Tibial artery (tissue), 4 donors: ENCODE data around the gene FSTL4.
A peak's percentile ranks its signal among the peaks of the same experiment; 100 is the strongest.

Experiments
- DNase-seq, 2 donors: peaks; one replicate each; pipeline ENCODE4 v3.0.0-alpha.2; 2019
- H3K27ac ChIP-seq, 2 donors: fragments of 200-600 bp; sonication (generic) in 1 of 2; 1 replicate in 1 of 2; 2 replicates in 1 of 2; pipeline ENCODE4 v1.5.1; 2018 to 2019; ENCODE audit warnings: mild to moderate bottlenecking in 1 of 2
- H3K27me3 ChIP-seq, 2 donors: fragments of 200-600 bp; sonication (generic) in 1 of 2; one replicate each; pipeline versions ENCODE4 v1.5.1 to v1.6.0; 2016 to 2019
- H3K36me3 ChIP-seq, 3 donors: fragments of 200-600 bp; sonication (generic) in 2 of 3; one replicate each; pipeline ENCODE4 v1.5.1; 2016 to 2019; ENCODE audit warnings: mild to moderate bottlenecking in 2 of 3
- H3K4me1 ChIP-seq, 4 donors: fragments of 200-600 bp; sonication (generic) in 2 of 4; 1 replicate in 3 of 4; 2 replicates in 1 of 4; pipeline ENCODE4 v1.5.1; 2016 to 2019
- H3K4me3 ChIP-seq, 2 donors: fragments of 200-600 bp; sonication (generic) in 1 of 2; 1 replicate in 1 of 2; 2 replicates in 1 of 2; pipeline ENCODE4 v1.5.1; 2018 to 2019; ENCODE audit warnings: mild to moderate bottlenecking in 2 of 2
- H3K9me3 ChIP-seq, 3 donors: fragments of 200-600 bp; sonication (generic) in 1 of 3; one replicate each; pipeline ENCODE4 v1.5.1; 2016 to 2019
- CTCF ChIP-seq, 2 experiments: fragments of 200-600 bp in 1 of 2; fragments of 450-650 bp in 1 of 2; IDR thresholded peaks; one replicate each; pipeline ENCODE4 v1.5.1; 2017 to 2019; ENCODE audit warnings: antibody characterized with exemption in 2 of 2, mild to moderate bottlenecking in 1 of 2, moderate library complexity in 1 of 2
- intact Hi-C: fragments of 100-400 bp; cut with DNase I; formaldehyde crosslinking; loops from one replicate; pipeline ENCODE4 v1.15.0; 2023; ENCODE audit warnings: low total_unique reads

Gene FSTL4

GRCh38 chr5:133460172-133460758, 152.1 kb downstream of the FSTL4 start:
- Histone ChIP-seq H3K36me3 (no peaks in the 10 kb centered on the region), H3K4me1 (peaks cover 0 to 3% (median 0%) of the 10 kb centered on the region in 4 donors), H3K27ac (no peak overlapping the region), H3K4me3 (no peak overlapping the region), H3K9me3 (no peaks in the 10 kb centered on the region), H3K27me3 (peaks cover 0 to under 1% of the 10 kb centered on the region in 2 donors)
- peak; percentile 30 to 48 for TF ChIP-seq CTCF (IDR thresholded peaks at IDR 0.05)
- DNase-seq: no peak
- intact Hi-C loops: no loop called here

GRCh38 chr5:133459474-133460160, 152.7 kb downstream of the FSTL4 start:
- intact Hi-C loops: no loop called here
- DNase-seq: no peak
- Histone ChIP-seq H3K27me3 (no peaks in the 10 kb centered on the region), H3K27ac (no peak overlapping the region), H3K9me3 (no peaks in the 10 kb centered on the region), H3K36me3 (no peaks in the 10 kb centered on the region), H3K4me3 (no peak overlapping the region), H3K4me1 (peaks cover 0 to 3% (median 0%) of the 10 kb centered on the region in 4 donors)
- no peak for TF ChIP-seq CTCF (IDR thresholded peaks at IDR 0.05)

GRCh38 chr5:133458435-133458834, 153.9 kb downstream of the FSTL4 start:
- no peak overlapping the region for H3K27ac ChIP-seq
- no peak for DNase-seq
- no peaks in the 10 kb centered on the region for H3K27me3 ChIP-seq
- H3K9me3 ChIP-seq: no peaks in the 10 kb centered on the region
- no peaks in the 10 kb centered on the region for H3K36me3 ChIP-seq
- H3K4me1 ChIP-seq: peaks cover 0 to 3% (median 0%) of the 10 kb centered on the region in 4 donors
- intact Hi-C loops: no loop called here
- no peak for TF ChIP-seq CTCF (IDR thresholded peaks at IDR 0.05)
- no peak overlapping the region for H3K4me3 ChIP-seq

GRCh38 chr5:133457439-133458355, 154.6 kb downstream of the FSTL4 start:
- Histone ChIP-seq H3K9me3 (no peaks in the 10 kb centered on the region), H3K27ac (no peak overlapping the region), H3K36me3 (no peaks in the 10 kb centered on the region), H3K4me1 (peaks cover 0 to 3% (median 0%) of the 10 kb centered on the region in 4 donors), H3K4me3 (no peak overlapping the region), H3K27me3 (no peaks in the 10 kb centered on the region)
- no peak for TF ChIP-seq CTCF (IDR thresholded peaks at IDR 0.05)
- DNase-seq: no peak
- intact Hi-C loops: no loop called here

GRCh38 chr5:133456933-133457402, 155.4 kb downstream of the FSTL4 start:
- no peak overlapping the region for H3K4me3 ChIP-seq
- intact Hi-C loops: no loop called here

More at GRCh38 chr5:133456933-133457402, 155.4 kb downstream of the FSTL4 start:
- Histone ChIP-seq H3K27ac (no peak overlapping the region), H3K4me1 (peaks cover 0 to 3% (median 0%) of the 10 kb centered on the region in 4 donors), H3K36me3 (no peaks in the 10 kb centered on the region), H3K9me3 (no peaks in the 10 kb centered on the region), H3K27me3 (no peaks in the 10 kb centered on the region)
- DNase-seq: no peak
- no peak for TF ChIP-seq CTCF (IDR thresholded peaks at IDR 0.05)
